GM12801 (cell line): Measurements from ENCODE around the gene AJAP1.

Source experiments
- CTCF ChIP-seq: IDR thresholded peaks from one replicate; pipeline ENCODE4 v1.5.1; 2011; ENCODE audit warnings: control low read depth; ENCODE audit not compliant: insufficient read length; ENCODE audit errors: extremely low read depth

The AJAP1 gene

DNA sequence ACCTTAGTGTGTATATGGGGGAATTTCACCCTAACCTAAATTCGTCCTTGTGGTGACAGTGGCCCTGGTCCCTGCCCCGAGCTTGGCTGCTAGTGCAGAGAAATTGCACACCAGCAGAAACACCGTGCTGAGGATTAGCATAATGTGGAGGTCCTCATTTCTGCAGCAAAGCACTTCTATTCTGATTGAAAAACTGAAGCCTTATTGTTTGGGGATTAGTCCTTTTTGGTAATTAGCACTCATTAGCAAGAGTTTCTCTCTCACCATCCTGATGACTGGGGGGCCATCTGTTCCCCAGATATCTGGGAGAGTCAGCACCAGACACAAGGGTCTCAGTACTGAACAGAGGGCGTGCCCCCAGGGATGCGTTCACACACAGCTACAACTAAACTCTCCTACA lies 55.2 kb downstream of the AJAP1 start:
- TF ChIP-seq CTCF, result no peak

- TF ChIP-seq CTCF, result no peak
These were observed 56.4 kb downstream of the AJAP1 start for GRCh38 chr1:4710592-4711415.

GRCh38 chr1:4711416-4712275 lies 57.2 kb downstream of the AJAP1 start:
- TF ChIP-seq CTCF, result no peak

DNA sequence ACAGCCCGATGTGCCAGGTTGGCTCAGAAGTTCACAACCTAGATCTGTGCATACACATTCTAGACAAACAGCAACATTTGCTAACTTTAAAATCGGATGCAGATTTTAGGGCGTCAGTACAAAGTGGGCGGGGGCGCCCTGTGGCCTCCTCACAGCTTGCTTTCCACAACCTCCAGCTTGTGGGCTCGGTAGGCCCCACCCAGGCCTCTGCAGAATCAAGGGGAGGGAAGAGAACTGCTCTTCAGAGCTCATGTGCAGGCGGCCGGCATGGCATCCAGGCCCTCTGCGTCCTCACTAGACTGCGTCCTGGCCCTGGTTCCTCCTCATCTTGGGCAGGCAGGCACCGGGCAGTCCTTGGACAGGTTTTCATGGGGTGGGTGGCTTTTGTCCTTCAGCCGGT lies 59.3 kb downstream of the AJAP1 start:
- TF ChIP-seq CTCF, result no peak

GRCh38 chr1:4716406-4716805 lies 62.0 kb downstream of the AJAP1 start:
- TF ChIP-seq CTCF, result no peak

DNA sequence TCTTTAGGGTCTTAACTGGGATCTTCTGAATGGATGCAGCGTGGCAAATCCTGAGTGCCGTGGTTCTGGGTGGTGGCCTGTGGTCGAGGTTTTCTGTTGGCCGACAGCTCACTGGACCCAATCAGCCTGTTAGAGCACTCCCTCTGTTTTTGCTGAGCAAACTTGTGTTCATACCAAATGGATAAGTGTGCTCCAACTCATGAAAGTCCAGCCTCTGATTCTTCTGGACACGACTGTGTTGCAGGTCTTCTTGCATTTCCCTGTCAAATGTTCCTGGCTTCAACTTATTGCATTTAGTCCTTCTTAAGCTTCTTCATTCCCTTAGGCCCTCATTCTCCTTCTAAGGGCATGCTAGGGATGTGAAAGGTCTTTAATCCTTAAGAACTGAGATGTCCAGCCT lies 63.7 kb downstream of the AJAP1 start:
- TF ChIP-seq CTCF, result no peak

DNA sequence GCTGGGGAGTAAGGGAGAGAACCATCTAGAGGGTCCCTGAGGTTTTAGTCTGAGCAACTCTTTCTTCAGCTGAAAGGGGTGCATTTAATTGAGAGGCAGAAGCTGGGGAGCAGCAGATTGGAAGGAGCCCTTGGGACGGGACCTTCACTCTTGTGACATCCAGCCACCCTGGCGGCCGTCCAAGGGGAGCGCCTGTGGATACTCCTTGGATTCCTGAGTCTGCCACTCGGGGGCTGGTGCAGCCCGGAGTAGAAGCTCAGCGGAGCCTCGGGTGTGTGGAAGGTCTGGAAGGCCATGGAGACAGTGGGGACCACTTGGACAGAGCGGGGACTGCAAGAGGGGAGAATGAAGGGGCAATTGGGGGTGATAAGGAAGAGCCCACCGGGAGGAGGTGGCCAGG lies 68.7 kb downstream of the AJAP1 start:
- TF ChIP-seq CTCF, result no peak
